Endothelial cell of umbilical vein (primary cell): ENCODE results near the gene INSM2. TPM values are rescaled to one million over a fixed set of nuclear protein-coding genes. Genes with fewer than 3 reads are reported as not detected.

Experiments
- BruUV-seq: library from RNA; stranded (reverse); fragments of 400-500 nt; replicated peaks from 2 replicates; lab custom pipeline; 2021; lab: Mats Ljungman, UMichigan
- CTCF ChIA-PET: fragments of 300-600, 350-600 bp; sonication (Branson Sonifier 250); formaldehyde crosslinking; loops from one replicate; lab custom pipeline; 2021; ENCODE audit warnings: antibody characterized with exemption, inconsistent platforms; lab: Charles Lee
- POLR2A ChIA-PET: fragments of 300-600, 350-600 bp; sonication (Branson Sonifier 250); formaldehyde crosslinking; loops from one replicate; lab custom pipeline; 2021; ENCODE audit warnings: antibody characterized with exemption, inconsistent platforms; lab: Charles Lee
- DNase-seq: peaks from one replicate; pipeline ENCODE4 v3.0.0-alpha.2; 2011; ENCODE audit warnings: low read depth, low spot score
- FAIRE-seq: peaks from 2 replicates; lab custom pipeline; 2011; peaks lifted over from hg19 to GRCh38; lab: Jason Lieb, UNC
- H2AFZ ChIP-seq: 2 replicates; pipeline ENCODE4 v1.6.0; 2012; ENCODE audit warnings: low read depth, low read length, control low read depth, inconsistent platforms
- H3K27ac ChIP-seq: 2 replicates; pipeline ENCODE4 v1.5.1; 2011; ENCODE audit warnings: low read depth, mild to moderate bottlenecking, control low read depth, low read length, moderate library complexity; ENCODE audit not compliant: insufficient read depth
- H3K27me3 ChIP-seq, 2 experiments: 2 replicates each; pipeline versions ENCODE4 v1.6.0 to v1.6.1; 2011; ENCODE audit warnings: low read length in 2 of 2, mixed read lengths in 1 of 2; ENCODE audit not compliant: control insufficient read depth in 2 of 2, insufficient read depth in 2 of 2
- H3K36me3 ChIP-seq, 2 experiments: 2 replicates in 1 of 2; 3 replicates in 1 of 2; pipeline ENCODE4 v1.5.1; 2011; ENCODE audit warnings: low read length in 2 of 2, mild to moderate bottlenecking in 1 of 2, moderate library complexity in 1 of 2; ENCODE audit not compliant: control insufficient read depth in 2 of 2, insufficient read depth in 2 of 2; ENCODE audit errors: extremely low read depth in 1 of 2
- H3K4me1 ChIP-seq: 3 replicates; pipeline ENCODE4 v1.5.1; 2011; ENCODE audit warnings: mild to moderate bottlenecking, low read length; ENCODE audit not compliant: control insufficient read depth, insufficient read depth; ENCODE audit errors: extremely low read depth
- H3K4me2 ChIP-seq: 2 replicates; pipeline ENCODE4 v1.6.1; 2011; ENCODE audit warnings: low read length, control low read depth, mixed read lengths; ENCODE audit not compliant: insufficient read depth
- H3K4me3 ChIP-seq, 3 experiments: fragments of 200-600 bp in 1 of 3; sonication (generic), shearing (Covaris generic) in 1 of 3; replicated peaks in 1 of 3; 2 replicates each; pipeline ENCODE4 v1.5.1; 2011 to 2016; ENCODE audit warnings: control low read depth in 3 of 3, low read length in 3 of 3, mild to moderate bottlenecking in 2 of 3, inconsistent platforms in 1 of 3, low read depth in 1 of 3, moderate library complexity in 1 of 3; ENCODE audit not compliant: insufficient read depth in 1 of 3
- H3K79me2 ChIP-seq: 2 replicates; pipeline ENCODE4 v1.6.0; 2012; ENCODE audit warnings: low read length, inconsistent platforms; ENCODE audit not compliant: control insufficient read depth, insufficient read depth
- H3K9ac ChIP-seq: replicated peaks from 2 replicates; pipeline ENCODE3; 2011; ENCODE audit warnings: low read length, control low read depth; ENCODE audit not compliant: insufficient read depth; ENCODE audit errors: extremely low read depth
- H3K9me1 ChIP-seq: replicated peaks from 3 replicates; pipeline ENCODE4 v1.6.0; 2011; ENCODE audit warnings: mild to moderate bottlenecking, low read length; ENCODE audit not compliant: control insufficient read depth, insufficient read depth; ENCODE audit errors: extremely low read depth
- H3K9me3 ChIP-seq: replicated peaks from 2 replicates; pipeline ENCODE4 v1.5.1; 2012; ENCODE audit warnings: low read length, inconsistent platforms; ENCODE audit not compliant: control insufficient read depth, insufficient read depth
- H4K20me1 ChIP-seq: replicated peaks from 2 replicates; pipeline ENCODE3; 2011; ENCODE audit warnings: mild to moderate bottlenecking, low read length; ENCODE audit not compliant: control insufficient read depth, insufficient read depth; ENCODE audit errors: extremely low read depth
- CTCF ChIP-seq, 2 donors: IDR thresholded peaks; 1 replicate in 1 of 2; 2 replicates in 1 of 2; pipeline ENCODE4 v1.5.1; 2011; ENCODE audit warnings: low read length in 2 of 2, mild to moderate bottlenecking in 2 of 2, moderate library complexity in 2 of 2, control low read depth in 1 of 2, inconsistent platforms in 1 of 2, low read depth in 1 of 2; ENCODE audit not compliant: insufficient read depth in 1 of 2; ENCODE audit errors: extremely low read depth in 1 of 2
- EZH2 ChIP-seq: IDR thresholded peaks from 2 replicates; pipeline ENCODE4 v1.6.1; 2012; ENCODE audit warnings: borderline replicate concordance, low read depth, mild to moderate bottlenecking, moderate library complexity, low read length, inconsistent platforms; ENCODE audit not compliant: severe bottlenecking
- FOS ChIP-seq: IDR thresholded peaks from 2 replicates; pipeline ENCODE4 v1.6.1; 2011; ENCODE audit warnings: mild to moderate bottlenecking, low read length, moderate library complexity, borderline replicate concordance; ENCODE audit not compliant: insufficient read depth
- GATA2 ChIP-seq: IDR thresholded peaks from 2 replicates; pipeline ENCODE4 v1.7.0; 2011; ENCODE audit warnings: low read depth, mild to moderate bottlenecking, moderate library complexity, mixed read lengths, low read length; ENCODE audit not compliant: insufficient read length, insufficient read depth
- JUN ChIP-seq: IDR thresholded peaks from 2 replicates; pipeline ENCODE4 v1.6.1; 2011; ENCODE audit warnings: borderline replicate concordance, low read depth; ENCODE audit not compliant: insufficient read length, insufficient read depth
- MAX ChIP-seq: IDR thresholded peaks from 2 replicates; pipeline ENCODE4 v1.6.1; 2011; ENCODE audit not compliant: insufficient read depth, insufficient read length
- MYC ChIP-seq: IDR thresholded peaks from one replicate; pipeline ENCODE4 v1.6.1; 2011; ENCODE audit warnings: mild to moderate bottlenecking, low read depth, low read length
- POLR2A ChIP-seq: IDR thresholded peaks from 2 replicates; pipeline ENCODE4 v1.6.1; 2012; ENCODE audit warnings: low read depth, mild to moderate bottlenecking, control low read depth, low read length
- POLR2AphosphoS5 ChIP-seq: IDR thresholded peaks from 2 replicates; pipeline ENCODE4 v1.6.1; 2012; ENCODE audit warnings: low read depth, mild to moderate bottlenecking, control low read depth, low read length, moderate library complexity; ENCODE audit not compliant: insufficient read depth
- dilution Hi-C: fragments of 300-500 bp; cut with MboI; formaldehyde crosslinking; loops from one replicate; pipeline ENCODE4 v1.15.0; 2019; ENCODE audit warnings: low sequenced_read_pairs; ENCODE audit not compliant: extremely low pct_ligation_motif_present
- intact Hi-C: fragments of 100-400 bp; cut with micrococcal nuclease; formaldehyde crosslinking; loops from one replicate; pipeline ENCODE4 v1.10.0; 2022
- polyA plus RNA-seq, 4 experiments: library from polyadenylated mRNA; depleted of rRNA in 3 of 4; stranded (reverse) in 3 of 4; unstranded in 1 of 4; fragments of >200 nt; gene quantifications; 2 replicates each; pipeline versions ENCODE4 v1.2.1 to v1.2.3, GENCODE V29; 2011 to 2012; ENCODE audit warnings: missing spikeins in 1 of 4
- total RNA-seq: library from RNA; stranded (reverse); gene quantifications from 2 replicates; pipeline ENCODE4 v1.2.3, GENCODE V29; 2021

Gene INSM2
- total and polyA plus RNA-seq, 2 donors (not counting 3 experiments of a cell fraction or from before 2014, with no cell fraction given) = not detected

- CTCF ChIA-PET = interaction anchor here (0.6 kb wide), 1 partner anchor 29 kb away, joined by 4 read pairs; no protein-coding TSS in a partner anchor
- FAIRE-seq = peak; percentile 90
- Histone ChIP-seq H3K9me3 (no peaks in the 10 kb centered on the region), H3K36me3 (no peaks in the 10 kb centered on the region), H3K9ac (peak overlapping the region; percentile 31), H3K79me2 (no peaks in the 10 kb centered on the region), H3K9me1 (no peaks in the 10 kb centered on the region), H3K4me2 (peak overlapping the region; percentile 73), H2AFZ (peak overlapping the region; percentile 48), H3K27me3 (no peaks in the 10 kb centered on the region), H4K20me1 (no peaks in the 10 kb centered on the region), H3K4me1 (peaks cover 16% of the 10 kb centered on the region), H3K27ac (peak overlapping the region; percentile 86), H3K4me3 (no peak overlapping the region)
- TF ChIP-seq CTCF (IDR thresholded peaks at IDR 0.05; ENCODE audit: extremely low read depth in 1 of 2, insufficient read depth in 1 of 2, low read depth in 1 of 2, low read length in 2 of 2) (no peak), EZH2 (no peak), FOS (peak; percentile 86), MAX (no peak), JUN (peak; percentile 52), POLR2AphosphoS5 (peak; percentile 53), GATA2 (peak; percentile 53), POLR2A (no peak), MYC (no peak)
- DNase-seq = peak; percentile 67
- BruUV-seq = no TSS peak
- POLR2A ChIA-PET = no interaction called here
- dilution Hi-C loops = no loop called here
- intact Hi-C loops = no loop called here
Observed at GRCh38 chr14:35506927-35507326, 27.0 kb upstream of the INSM2 start.
